ENCODE measurements around the gene DOK7. TPM values are rescaled to one million over a fixed set of nuclear protein-coding genes. Genes with fewer than 3 reads are reported as not detected.

The DOK7 gene
- total and polyA plus RNA-seq, 2 donors (not counting 3 experiments of a cell fraction or from before 2014, with no cell fraction given), result not detected

GRCh38 chr4:3471886-3472285 is 8.8 kb downstream of the DOK7 start:
- no TSS peak for BruUV-seq (replicated peaks)
- Histone ChIP-seq H3K4me2 (ENCODE audit: insufficient read depth, low read length) (no peak overlapping the region), H4K20me1 (replicated peaks; ENCODE audit: control insufficient read depth, extremely low read depth, insufficient read depth, low read length) (no peaks in the 10 kb centered on the region), H3K9me3 (replicated peaks; ENCODE audit: control insufficient read depth, insufficient read depth, low read length) (no peaks in the 10 kb centered on the region), H3K9ac (replicated peaks; ENCODE audit: extremely low read depth, insufficient read depth, low read length) (no peak overlapping the region), H3K4me1 (ENCODE audit: control insufficient read depth, extremely low read depth, insufficient read depth, low read length) (no peaks in the 10 kb centered on the region), H3K27me3 (ENCODE audit: control insufficient read depth in 2 of 2, insufficient read depth in 2 of 2, low read length in 2 of 2) (no peaks in the 10 kb centered on the region), H3K27ac (ENCODE audit: insufficient read depth, low read depth, low read length) (no peak overlapping the region), H3K4me3 (replicated peaks in 1 of 3; ENCODE audit: insufficient read depth in 1 of 3, low read depth in 1 of 3, low read length in 3 of 3) (no peak overlapping the region), H2AFZ (ENCODE audit: low read depth, low read length) (no peak overlapping the region), H3K36me3 (ENCODE audit: control insufficient read depth in 2 of 2, extremely low read depth in 1 of 2, insufficient read depth in 2 of 2, low read length in 2 of 2) (no peaks in the 10 kb centered on the region), H3K79me2 (ENCODE audit: control insufficient read depth, insufficient read depth, low read length) (no peaks in the 10 kb centered on the region), H3K9me1 (replicated peaks; ENCODE audit: control insufficient read depth, extremely low read depth, insufficient read depth, low read length) (no peaks in the 10 kb centered on the region)
- DNase-seq (ENCODE audit: low read depth, low spot score) (no peak), FAIRE-seq (no peak)
- POLR2A ChIA-PET, result no interaction called here
- CTCF ChIA-PET, result interaction anchor here (1.0 to 4.1 kb wide), 2 partner anchors 9 to 278 kb away, joined by 3 to 16 read pairs; no protein-coding TSS in a partner anchor
- dilution Hi-C loops (cut with MboI; ENCODE audit: extremely low pct_ligation_motif_present, low sequenced_read_pairs), result no loop called here
- no peak for TF ChIP-seq MYC (IDR thresholded peaks at IDR 0.05; ENCODE audit: low read depth, low read length)
- TF ChIP-seq FOS (IDR thresholded peaks at IDR 0.05; ENCODE audit: borderline replicate concordance, insufficient read depth, low read length), result no peak
- no peak for TF ChIP-seq MAX (IDR thresholded peaks at IDR 0.05; ENCODE audit: insufficient read depth, insufficient read length)
- TF ChIP-seq POLR2A (IDR thresholded peaks at IDR 0.05; ENCODE audit: low read depth, low read length), result no peak
- no peak for TF ChIP-seq POLR2AphosphoS5 (IDR thresholded peaks at IDR 0.05; ENCODE audit: insufficient read depth, low read depth, low read length)
- no peak for TF ChIP-seq JUN (IDR thresholded peaks at IDR 0.05; ENCODE audit: borderline replicate concordance, insufficient read depth, insufficient read length, low read depth)
- no peak for TF ChIP-seq CTCF (IDR thresholded peaks at IDR 0.05; ENCODE audit: extremely low read depth in 1 of 2, insufficient read depth in 1 of 2, low read depth in 1 of 2, low read length in 2 of 2)
- TF ChIP-seq EZH2 (IDR thresholded peaks at IDR 0.05; ENCODE audit: borderline replicate concordance, low read depth, low read length, severe bottlenecking), result no peak
- no peak for TF ChIP-seq GATA2 (IDR thresholded peaks at IDR 0.05; ENCODE audit: insufficient read depth, insufficient read length, low read depth, low read length)
- intact Hi-C loops (cut with micrococcal nuclease), result no loop called here

Data from endothelial cell of umbilical vein (primary cell).